ENCODE data around the gene PHKB.

DNA sequence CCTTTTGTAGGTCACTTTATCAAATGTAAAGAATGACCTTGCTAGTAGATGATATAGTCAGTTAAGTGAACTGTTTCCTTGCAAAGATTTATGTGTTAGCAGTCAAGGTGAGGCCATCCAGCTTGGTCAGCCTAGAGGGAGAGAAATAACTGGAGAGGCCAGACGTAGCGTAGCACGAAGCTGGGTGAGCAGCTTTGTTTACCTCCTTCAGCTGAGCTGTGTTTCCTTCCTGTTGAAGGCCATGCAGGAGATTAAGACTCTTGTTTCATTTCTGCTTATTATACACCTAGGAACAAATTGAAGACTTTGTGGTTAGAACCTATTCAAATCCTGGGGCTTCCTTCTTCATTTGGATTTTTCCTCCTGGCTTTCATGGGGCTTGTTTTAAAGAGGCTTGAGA lies 267.1 kb downstream of the PHKB start:
- TF ChIP-seq POLR2A (IDR thresholded peaks at IDR 0.05) = no peak
- TF ChIP-seq, protein P1, sequence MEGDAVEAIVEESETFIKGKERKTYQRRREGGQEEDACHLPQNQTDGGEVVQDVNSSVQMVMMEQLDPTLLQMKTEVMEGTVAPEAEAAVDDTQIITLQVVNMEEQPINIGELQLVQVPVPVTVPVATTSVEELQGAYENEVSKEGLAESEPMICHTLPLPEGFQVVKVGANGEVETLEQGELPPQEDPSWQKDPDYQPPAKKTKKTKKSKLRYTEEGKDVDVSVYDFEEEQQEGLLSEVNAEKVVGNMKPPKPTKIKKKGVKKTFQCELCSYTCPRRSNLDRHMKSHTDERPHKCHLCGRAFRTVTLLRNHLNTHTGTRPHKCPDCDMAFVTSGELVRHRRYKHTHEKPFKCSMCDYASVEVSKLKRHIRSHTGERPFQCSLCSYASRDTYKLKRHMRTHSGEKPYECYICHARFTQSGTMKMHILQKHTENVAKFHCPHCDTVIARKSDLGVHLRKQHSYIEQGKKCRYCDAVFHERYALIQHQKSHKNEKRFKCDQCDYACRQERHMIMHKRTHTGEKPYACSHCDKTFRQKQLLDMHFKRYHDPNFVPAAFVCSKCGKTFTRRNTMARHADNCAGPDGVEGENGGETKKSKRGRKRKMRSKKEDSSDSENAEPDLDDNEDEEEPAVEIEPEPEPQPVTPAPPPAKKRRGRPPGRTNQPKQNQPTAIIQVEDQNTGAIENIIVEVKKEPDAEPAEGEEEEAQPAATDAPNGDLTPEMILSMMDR (IDR thresholded peaks at IDR 0.05) = no peak

Data from lower leg skin (tissue), 3 donors.